ENCODE measurements around the gene DDIT3.

- TF ChIP-seq CTCF (IDR thresholded peaks at IDR 0.05 in 2 of 3, conservative IDR thresholded peaks at IDR 0.05 in 1 of 3; ENCODE audit: borderline replicate concordance in 1 of 3, insufficient read depth in 1 of 3, low read depth in 2 of 3, low read length in 2 of 3) = no peak
- TF ChIP-seq POLR2A (IDR thresholded peaks at IDR 0.05; ENCODE audit: borderline replicate concordance, extremely low read depth, insufficient read depth, insufficient read length) = no peak
- TF ChIP-seq EZH2 (IDR thresholded peaks at IDR 0.05) = no peak
- TF ChIP-seq JUND (IDR thresholded peaks at IDR 0.05) = no peak
- no peak for TF ChIP-seq RAD21 (IDR thresholded peaks at IDR 0.05; ENCODE audit: low read depth)
- TF ChIP-seq ELF1 (IDR thresholded peaks at IDR 0.05; ENCODE audit: borderline replicate concordance, low read depth) = no peak
- TF ChIP-seq ZNF274 (IDR thresholded peaks at IDR 0.05; ENCODE audit: low read depth, low read length) = no peak
- no peak for TF ChIP-seq SP1 (IDR thresholded peaks at IDR 0.05; ENCODE audit: low read depth)
Observed at GRCh38 chr12:57536597-57536942, 16.3 kb upstream of the DDIT3 start.

All from HCT116 (cell line).